Stimulated activated naive CD4-positive, alpha-beta T cell (primary cell): ENCODE results near the gene KIAA1755.
A peak's percentile ranks its signal among the peaks of the same experiment; 100 is the strongest.
"Not testable (repeated sequence)": the region's sequence is repeated elsewhere in the genome, so short reads cannot be mapped to it uniquely, and the experiment has no call there.

Experiments used
- DNase-seq, 6 experiments: peaks; one replicate each; lab custom pipeline; 2025; lab: John Stamatoyannopoulos, UW

Gene KIAA1755

DNA sequence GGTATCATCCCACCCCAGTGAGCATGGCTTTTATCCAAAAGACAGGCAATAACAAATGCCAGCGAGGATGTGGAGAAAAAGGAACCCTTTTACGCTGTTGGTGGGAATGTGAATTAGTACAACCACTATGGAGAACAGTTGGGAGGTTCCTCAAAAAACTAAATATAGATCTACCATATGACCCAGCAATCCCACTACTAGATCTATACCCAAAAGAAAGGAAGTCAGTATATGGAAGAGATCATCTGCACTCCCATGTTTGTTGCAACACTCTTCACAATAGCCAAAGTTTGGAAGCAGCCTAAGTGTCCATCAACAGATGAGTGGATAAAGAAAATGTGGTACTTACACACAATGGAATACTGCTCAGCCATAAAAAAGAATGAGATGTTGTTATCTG, 5.9 kb upstream of the KIAA1755 start:
- DNase-seq: no peak

DNA sequence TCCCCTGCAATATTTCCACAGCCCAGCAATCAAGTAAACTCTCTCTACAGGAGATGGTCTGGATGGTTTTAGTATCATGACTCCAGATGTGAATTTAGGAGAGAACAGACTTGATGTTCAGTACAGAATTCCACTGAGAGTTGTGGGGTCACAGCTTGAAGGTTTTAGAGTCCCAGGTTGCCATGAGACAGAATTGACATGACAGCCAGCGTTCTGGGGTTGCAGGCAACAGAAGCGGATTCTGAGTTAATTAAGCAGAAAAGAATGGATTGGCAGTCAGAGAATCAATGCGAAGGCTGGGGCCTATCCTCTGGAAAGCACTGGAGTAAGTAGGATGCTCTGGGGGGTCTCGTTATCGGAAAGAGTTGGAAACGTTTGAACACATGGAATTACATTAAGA, 2.4 kb upstream of the KIAA1755 start:
- no peak for DNase-seq

DNA sequence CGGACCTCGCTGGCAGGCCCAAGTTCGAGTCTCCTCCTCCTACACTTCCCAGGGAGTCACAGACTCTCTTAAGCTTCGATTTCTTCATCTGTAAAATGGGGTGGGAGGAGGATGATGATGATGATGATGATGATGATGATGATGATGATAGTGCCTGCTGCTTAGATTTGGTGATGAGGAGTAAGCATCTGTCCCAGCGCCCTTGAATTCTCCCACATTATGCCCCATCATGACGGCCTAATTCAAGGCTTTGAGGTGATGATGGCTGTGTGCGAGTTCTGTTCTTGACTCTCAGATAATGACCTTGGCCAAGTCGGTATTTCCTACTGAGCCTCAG, 487 bp upstream of the KIAA1755 start:
- DNase-seq: no peak

DNA sequence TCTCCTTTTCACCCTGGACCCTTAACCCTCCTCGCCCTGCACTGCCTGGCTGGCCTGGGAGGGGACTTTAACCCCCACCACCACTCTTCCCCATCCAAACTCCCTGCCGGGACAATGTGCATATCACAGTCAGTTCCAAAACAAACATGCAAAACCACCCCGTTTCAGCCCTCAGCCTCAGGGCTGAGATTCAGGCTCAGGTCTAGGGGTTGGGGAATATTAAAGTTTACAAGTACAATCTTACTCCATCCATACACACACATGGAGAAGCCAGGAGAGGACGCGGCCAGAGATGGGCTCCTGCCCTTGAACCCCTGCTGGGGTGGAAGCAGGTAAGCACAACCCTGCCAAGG, 534 bp downstream of the KIAA1755 start:
- no peak for DNase-seq

DNA sequence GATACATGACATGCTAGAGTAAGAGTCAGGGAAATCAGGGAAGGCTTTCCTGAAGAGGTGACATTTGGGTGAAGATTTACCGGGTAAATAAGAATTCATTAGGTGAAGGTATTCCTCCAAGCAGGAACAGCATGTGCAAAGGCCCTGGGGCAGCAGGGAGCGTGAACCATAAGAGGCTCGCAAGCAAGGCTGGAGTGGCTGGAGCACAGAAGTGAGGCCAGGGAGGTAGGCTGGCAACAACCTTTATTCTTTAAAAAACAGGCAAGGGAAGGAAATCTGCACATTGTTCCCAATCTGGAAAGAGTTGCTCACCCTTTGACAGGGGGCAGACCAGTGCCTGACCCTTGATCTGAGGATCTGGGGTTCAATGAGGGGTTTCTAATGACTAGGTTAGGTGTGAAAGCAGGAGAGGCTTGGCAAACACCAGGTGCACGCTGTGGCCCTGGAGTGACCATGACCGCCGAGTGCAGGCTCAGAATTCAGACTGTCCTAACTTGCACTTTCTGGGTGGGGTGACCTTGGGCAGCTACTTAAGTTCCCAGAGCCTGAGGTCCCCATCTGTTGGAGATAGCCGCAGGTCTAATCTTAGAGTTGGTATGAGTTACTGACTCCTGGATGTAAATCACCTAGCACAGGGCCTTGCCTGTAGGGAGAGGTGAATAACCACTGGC, 1.9 kb downstream of the KIAA1755 start:
- DNase-seq: no peak

DNA sequence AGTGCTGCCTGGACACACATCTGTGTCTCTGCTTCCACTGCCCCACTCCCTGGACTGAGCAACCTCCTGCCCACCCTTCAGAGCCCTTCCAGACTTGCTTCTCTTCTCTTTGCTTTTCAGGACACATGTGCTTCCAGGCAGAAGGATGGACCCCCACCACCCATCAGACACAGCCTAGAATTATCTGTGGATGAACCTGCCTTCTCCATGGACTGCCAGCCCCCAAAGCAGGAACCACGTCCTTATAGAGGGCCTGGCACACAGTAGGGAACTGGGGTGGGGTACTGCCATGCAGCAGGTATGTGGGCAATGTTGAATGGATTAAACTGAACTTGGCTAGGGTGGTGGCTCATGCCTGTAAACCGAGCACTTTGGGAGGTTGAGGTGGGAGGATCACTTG, 3.6 kb downstream of the KIAA1755 start:
- DNase-seq: no peak

DNA sequence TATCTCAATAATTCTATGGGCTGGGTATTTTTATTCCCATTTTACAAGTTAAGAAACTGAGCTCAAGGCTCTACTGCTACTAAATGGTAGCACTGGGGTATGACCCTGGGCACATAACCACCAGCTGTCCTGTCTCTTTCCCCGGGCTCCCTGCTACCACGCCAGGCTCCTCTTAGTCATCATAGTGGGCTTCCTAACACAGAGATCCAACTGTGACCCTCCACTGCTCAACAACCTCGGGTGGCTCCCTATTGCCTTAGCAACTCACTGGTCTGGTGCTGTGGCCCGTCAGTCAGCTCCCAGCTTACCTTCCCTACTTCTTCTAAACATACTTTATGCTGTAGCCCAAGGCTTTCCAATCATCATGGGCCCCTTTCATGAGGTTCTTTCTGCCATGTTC, 4.5 kb downstream of the KIAA1755 start:
- no peak for DNase-seq

DNA sequence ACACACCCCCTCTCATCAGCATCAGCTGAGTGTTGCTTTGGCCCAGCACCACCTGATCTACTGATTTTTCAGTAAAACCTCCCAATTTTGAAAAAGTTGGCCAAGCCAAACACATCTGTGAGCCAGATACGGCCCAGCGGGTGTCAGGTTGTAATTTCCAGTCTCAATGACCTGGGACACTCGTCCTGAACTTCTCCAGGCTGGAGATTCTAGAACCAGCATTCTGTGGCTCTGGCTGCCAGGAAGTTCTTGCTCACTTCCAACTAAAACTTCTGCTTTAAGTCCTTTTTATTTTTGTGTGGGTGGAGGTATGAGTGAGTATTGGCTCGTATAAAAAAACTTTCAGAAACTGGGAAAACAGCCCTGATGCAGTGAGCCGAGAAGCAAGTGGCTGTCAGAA, 5.1 kb downstream of the KIAA1755 start:
- no peak for DNase-seq

DNA sequence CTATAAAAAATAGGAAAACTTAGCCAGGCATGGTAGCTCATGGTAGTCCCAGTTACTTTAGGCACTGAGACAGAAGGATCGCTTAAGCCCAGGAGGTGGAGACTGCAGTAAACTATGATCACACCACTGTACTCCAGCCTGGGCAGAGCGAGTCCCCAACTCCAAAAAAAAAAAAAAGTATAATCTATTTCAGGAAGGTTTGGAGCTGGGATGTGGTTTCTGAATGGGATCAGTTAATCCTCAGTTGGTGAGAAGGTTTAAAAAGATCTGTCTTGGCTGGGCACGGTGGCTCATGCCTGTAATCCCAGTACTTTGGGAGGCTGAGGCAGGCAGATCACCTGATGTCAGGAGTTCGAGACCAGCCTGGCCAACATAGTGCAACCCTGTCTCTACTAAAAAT, 5.9 kb downstream of the KIAA1755 start:
- not testable (repeated sequence) for DNase-seq

DNA sequence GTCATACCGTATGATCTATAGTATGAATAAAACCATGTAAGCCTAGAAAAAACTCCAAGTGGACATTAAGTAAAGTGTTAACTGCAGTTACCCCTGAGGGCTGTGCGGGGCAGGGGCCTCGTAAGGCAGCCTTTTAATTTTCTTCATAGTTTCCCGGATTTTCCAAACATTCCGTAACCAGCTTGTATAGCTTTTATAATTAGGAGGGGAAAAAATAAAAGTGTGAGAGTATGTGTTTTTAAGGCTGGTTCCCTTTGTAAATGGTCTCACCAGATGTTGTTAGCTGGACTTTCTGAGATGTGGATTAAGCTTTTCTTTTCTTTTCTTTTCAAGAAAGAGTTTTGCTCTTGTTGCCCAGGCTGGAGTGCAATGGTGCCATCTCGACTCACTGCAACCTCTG, 7.0 kb downstream of the KIAA1755 start:
- DNase-seq: no peak

DNA sequence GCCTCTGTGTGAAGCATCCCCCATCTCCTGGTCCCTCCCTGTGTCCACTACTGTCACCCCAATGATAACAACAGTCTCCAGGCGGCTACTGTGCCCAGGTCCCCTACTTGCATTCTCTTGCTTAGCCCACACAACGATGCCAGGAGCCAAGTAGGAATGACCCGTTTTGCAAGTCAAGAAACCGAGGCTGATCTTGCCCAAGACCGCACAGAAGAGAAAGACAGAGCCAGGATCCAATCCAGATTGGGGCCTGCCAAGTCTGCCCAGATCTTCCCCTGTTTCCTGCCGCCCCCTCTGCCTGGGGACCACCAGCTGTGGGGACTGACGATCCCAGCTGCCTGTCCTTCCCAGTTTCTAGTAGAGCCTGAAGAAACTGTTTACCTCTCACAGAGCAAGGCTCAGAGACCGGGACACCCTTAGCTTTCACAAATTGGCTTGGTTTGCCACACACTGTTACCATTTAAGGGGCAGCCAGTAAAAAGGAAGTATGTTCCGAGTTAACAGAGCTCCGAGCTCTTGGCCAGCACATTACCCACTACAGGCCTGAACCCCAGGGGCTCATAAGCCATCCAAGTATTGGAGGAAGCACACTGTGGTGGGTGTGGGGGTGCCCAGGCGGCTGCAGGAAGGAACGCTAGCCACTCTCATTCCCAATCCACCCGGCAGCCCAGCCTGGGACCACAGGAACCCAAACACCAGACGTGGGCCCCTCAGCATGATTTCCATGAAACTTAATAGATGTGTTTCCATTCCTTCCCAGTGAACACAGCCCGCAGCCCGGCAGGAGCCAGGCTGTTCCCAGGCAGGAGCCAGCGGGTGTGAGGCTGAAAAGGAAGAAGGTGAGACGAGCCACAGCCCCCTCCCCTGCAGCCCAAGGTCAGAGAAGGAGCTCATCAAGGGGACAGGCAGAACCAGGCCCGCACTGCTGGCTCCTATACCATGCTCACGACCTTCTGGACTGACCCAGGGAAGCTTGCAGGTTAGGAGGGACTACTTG, 7.9 kb downstream of the KIAA1755 start:
- no peak for DNase-seq

DNA sequence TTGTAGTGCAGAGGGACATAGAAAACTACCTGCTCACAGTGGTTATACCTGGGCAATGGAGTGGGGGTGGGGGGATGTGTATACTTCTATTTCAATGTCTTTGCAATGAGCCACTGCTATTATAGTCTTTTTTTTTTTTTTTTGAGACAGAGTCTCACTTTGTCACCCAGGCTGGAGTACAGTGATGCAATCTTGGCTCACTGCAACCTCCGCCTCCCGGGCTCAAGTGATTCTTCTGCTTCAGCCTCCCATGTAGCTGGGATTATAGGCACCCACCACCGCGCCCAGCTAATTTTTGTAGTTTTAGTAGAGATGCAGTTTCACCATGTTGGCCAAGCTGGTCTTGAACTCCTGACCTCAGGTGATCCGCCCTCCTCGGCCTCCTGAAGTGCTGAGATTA, 9.1 kb downstream of the KIAA1755 start:
- not testable (repeated sequence) for DNase-seq

DNA sequence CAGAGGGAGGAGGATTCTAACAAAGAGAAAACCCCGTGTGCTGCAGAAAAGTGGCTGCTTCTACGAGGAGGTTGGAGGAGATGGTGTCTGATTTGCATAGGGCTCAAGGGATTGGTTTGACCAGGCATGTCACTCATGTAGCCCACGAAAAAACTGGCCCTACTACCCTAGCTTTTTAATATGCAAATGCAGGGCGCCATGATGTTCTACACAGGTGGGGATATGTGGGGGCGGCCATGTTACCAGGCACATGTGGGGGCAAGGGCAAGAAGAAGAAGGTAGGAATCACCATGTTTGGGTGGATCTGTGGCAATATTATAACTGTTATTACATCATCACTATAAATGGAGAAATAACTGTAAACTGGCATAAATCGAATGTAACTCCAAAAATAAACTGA, 9.9 kb downstream of the KIAA1755 start:
- no peak for DNase-seq

DNA sequence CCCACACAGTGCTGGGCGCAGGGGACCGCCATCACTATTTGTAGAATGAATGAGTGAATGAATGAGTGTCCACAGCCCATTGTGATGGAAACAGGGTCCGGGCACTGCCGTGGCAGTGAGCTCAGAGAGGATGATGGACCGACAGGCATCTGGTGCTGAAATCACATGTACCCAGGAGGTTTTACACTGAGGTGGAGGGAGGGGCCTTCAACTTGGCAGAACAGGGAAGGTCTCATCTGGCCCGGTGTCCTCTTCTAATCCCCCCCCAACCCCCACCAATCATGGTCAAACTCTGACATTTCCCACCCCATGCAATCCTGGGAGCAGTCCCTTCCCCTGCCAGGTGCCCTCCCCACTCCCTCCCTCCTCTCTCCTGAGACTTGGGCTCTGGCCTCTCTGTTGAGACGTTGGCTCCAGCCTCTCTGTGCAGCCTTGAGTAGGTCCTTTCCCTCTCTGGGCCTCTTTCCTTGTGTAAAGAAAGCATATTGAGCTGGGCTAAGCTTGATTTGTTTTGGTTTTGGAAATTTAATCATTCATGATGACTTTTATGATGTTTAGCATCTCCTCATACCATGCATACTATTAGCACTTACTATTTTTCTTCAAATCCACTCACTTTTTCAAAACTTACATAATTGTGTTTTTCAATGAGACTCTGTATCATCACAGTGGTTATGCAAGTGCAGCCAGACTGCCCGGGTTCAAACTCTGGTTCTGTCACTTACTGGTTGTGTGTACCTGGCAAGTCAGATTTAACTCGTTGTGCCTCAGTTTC, 10.8 kb downstream of the KIAA1755 start:
- no peak for DNase-seq

DNA sequence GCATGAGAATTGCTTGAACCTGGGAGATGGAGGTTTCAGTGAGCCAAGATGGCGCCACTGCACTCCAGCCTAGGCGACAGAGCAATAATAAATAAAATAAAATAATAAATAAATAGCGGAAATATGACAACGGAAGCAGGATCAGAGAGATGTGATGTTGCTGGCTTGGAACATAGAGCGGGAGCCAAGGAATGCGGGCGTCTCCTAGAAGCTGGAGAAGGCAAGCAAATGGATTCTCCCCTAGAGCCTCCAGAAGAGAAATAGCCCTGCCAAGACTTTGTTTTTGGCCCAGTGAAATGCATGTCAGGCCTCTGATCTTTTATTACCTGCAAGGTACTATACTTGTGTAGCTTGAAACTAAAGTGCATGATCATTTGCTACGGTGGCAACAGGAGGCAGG, 12.4 kb downstream of the KIAA1755 start:
- no peak for DNase-seq

DNA sequence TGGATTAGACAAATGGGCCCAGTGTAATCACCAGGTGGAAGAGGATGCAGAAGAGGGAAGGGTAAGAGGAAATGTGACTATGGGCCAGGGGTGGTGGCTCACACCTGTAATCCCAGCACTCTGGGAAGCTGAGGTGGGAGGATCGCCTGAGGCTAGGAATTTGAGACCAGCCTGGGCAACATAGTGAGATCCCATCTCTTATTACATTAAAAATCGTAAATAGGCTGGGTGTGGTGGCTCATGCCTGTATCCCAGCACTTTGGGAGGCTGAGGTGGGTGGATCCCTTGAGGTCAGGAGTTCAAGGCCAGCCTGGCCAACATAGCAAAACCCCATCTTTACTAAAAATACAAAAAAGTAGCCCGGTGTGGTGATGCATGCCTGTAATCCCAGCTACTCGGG, 12.8 kb downstream of the KIAA1755 start:
- not testable (repeated sequence) for DNase-seq

DNA sequence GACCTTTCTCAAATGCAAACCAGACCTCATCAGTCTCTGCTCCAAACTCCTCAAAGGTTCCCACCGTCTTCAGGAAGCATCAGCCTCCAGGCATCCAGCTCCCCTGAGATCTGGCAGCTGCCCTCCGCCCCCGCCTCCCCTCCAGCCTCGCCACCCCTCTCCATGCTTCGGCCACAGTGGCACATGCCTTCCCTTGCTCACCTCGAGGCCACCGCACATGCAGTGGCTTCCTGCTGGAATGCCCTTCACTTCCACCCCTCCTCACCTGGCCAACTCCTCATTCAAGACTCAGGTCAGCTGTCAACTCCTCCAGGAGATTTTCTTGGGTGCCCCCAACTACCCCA, 13.4 kb downstream of the KIAA1755 start:
- DNase-seq: no peak

DNA sequence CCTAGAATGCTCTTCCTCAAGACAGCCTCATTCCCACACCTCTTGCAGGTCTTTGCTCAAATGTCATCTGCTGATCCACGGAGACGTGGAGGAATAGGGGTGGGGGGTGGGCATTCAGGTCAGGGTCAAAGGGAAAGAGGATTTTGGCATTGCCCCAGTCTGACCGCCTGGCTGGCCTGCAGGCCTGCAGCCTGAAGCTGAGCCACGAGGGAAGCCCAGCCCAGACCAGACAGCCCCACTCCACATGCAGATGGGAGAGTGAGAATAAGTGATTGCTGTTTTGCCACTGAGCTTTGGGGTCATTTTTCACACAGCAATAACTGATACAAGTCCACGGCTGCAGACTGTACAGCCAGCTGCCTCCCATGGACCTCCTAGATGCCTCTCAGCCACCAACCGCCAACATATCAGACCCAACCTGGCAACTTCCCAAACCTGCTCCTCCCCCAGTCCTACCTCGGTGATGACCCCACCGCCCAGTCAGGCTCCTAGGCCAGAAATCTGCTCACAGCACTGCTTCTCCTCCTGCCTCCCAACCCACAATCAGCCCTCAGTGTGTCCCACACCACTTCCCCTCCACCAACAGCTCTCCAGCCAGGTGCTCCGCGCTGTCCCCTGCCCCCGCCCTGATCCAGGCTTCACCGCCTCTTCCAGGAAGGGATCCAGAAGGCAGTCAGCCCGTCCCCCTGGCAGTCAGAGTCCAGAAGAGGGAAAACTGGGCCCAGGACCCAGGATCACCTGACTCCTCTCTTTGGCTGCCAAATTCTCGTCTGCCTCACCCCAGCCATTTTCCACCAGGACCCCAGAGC, 14.0 kb downstream of the KIAA1755 start:
- DNase-seq: peak in 1 of 6 experiments; percentile 25

DNA sequence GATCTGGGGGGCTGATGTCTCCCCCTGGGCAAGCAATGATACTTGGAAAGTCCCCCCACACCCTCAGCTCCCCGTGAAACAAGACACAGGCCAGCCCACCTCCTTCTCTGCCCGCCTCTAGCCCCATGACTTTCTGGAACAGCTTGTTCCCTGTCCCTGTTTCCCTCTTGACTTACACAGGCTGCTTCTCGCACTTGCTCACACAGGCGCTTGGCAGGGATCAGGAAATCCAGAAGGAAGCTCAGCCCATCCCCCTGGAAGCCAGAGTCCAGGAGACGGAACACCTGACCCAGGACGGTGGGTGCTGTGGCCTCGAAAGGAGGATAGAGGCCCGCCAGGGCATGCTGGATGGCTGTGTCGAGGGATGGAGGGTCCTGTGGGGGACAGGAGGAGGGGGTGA, 14.8 kb downstream of the KIAA1755 start:
- no peak for DNase-seq

DNA sequence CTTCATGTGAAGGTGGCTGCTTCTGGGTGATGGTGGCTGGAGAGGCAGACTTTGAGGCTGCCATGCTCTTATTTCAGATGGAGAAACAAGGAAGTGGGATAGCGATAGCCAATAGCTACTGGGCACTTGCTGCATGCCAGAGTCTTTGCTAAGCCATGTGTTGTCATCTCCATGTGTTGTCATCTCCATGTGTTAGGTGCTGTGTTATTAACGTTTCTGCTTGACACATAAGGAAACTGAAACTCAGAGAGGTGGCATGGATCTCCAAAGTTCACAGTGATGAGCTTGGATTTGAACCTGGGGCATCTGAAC, 16.9 kb downstream of the KIAA1755 start:
- no peak for DNase-seq

DNA sequence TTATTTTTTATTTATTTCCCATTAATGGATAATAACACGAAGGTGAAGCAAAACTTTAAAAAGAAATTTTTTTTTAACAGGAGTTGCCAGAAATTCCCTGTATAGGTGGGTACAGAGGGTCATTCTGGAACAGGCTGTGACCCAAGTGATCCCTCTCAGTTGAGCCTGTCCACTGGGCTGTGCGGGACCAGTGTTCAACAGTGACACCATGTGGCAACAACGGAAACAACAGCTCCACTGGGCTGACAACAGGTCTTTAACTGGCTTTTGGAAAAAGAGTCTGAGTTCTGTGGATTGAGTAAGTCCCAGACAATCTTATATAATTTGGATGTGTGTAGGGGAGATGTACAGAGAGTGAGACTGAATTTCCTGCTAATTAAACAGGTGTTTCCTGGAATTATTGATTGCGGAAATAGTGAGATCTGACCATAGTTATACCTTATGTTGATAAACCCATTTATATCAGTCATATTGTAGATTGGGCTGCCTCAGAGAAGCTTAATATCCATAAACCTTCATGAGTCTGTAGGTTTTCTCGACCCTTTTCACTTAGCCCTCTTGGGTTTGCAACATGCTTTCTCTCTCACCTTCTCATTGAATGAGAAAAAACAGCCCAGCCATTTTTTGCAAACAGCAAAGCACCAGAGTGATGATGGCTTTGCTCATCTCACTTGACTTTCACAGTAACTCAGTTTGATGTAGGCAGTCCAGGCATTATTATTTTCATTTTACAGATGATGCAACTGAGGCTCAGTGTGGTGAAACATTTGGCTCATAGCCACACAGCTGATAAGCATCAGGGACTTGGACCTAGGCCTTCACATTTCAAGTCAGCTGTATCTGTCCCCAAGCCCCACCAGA, 17.5 kb downstream of the KIAA1755 start:
- no peak for DNase-seq
